C4-2B (cell line): ENCODE measurements around the gene NOG.
A peak's percentile ranks its signal among the peaks of the same experiment; 100 is the strongest.

Experiments used
- H3K27ac ChIP-seq: fragments of 450-650 bp; 2 replicates; pipeline ENCODE4 v1.5.1; 2017
- CTCF ChIP-seq: fragments of 450-650 bp; conservative IDR thresholded peaks from 2 replicates; pipeline ENCODE4 v1.5.1; 2017; ENCODE audit warnings: mild to moderate bottlenecking
- ZFX ChIP-seq: fragments of 450-650 bp; IDR thresholded peaks from 2 replicates; pipeline ENCODE4 v1.6.1; 2017

The NOG gene

GRCh38 chr17:56592487-56593085, 913 bp upstream of the NOG start:
- TF ChIP-seq CTCF (peak; percentile 99), ZFX (no peak)
- no peak overlapping the region for H3K27ac ChIP-seq

GRCh38 chr17:56593086-56593645, 333 bp upstream of the NOG start:
- TF ChIP-seq ZFX (no peak), CTCF (no peak)
- H3K27ac ChIP-seq, result no peak overlapping the region

- TF ChIP-seq ZFX (no peak), CTCF (peak; percentile 8; the same call in 1 of the 2 replicates)
- H3K27ac ChIP-seq, result no peak overlapping the region
Measured at GRCh38 chr17:56594320-56595107, 1.0 kb downstream of the NOG start.

GRCh38 chr17:56595108-56595418, 1.6 kb downstream of the NOG start:
- no peak overlapping the region for H3K27ac ChIP-seq
- TF ChIP-seq ZFX (no peak), CTCF (no peak)

GRCh38 chr17:56595831-56596690, 2.6 kb downstream of the NOG start:
- no peak for TF ChIP-seq CTCF
- no peak for TF ChIP-seq ZFX
- no peak overlapping the region for H3K27ac ChIP-seq

GRCh38 chr17:56596691-56597494, 3.4 kb downstream of the NOG start:
- no peak overlapping the region for H3K27ac ChIP-seq
- no peak for TF ChIP-seq ZFX

GRCh38 chr17:56597495-56597990, 4.0 kb downstream of the NOG start:
- no peak for TF ChIP-seq ZFX
- no peak for TF ChIP-seq CTCF
- no peak overlapping the region for H3K27ac ChIP-seq
